Stimulated activated CD4-positive, alpha-beta T cell treated with anti-CD3 and anti-CD28 coated beads, Interleukin-4, amount 100 ng/mL, for 48 hours (primary cell): ENCODE measurements around the gene CCDC141.

ENCODE experiments used
- DNase-seq, 2 donors: peaks; one replicate each; pipeline ENCODE4 v3.0.0-alpha.2; 2020; ENCODE audit warnings: low read depth in 2 of 2

CCDC141 gene

DNA sequence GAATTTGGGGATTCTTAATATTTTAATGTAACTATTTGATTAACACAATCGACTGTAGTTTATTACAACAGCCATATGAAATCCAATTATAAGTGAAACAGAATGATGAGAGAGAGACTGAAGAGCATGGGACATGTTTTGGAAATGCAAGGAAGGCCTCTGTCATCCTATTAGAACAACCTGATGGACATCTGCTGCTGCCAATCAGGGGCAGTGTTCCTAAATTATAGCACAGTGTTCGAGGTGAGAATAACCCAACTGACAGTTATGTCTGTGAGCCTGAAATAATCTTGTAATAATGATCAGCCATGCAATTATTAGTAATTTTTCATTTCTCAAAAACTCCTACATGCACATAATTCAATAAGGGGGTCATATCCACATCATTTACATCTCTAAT, 73.6 kb downstream of the CCDC141 start:
- DNase-seq: no peak

DNA sequence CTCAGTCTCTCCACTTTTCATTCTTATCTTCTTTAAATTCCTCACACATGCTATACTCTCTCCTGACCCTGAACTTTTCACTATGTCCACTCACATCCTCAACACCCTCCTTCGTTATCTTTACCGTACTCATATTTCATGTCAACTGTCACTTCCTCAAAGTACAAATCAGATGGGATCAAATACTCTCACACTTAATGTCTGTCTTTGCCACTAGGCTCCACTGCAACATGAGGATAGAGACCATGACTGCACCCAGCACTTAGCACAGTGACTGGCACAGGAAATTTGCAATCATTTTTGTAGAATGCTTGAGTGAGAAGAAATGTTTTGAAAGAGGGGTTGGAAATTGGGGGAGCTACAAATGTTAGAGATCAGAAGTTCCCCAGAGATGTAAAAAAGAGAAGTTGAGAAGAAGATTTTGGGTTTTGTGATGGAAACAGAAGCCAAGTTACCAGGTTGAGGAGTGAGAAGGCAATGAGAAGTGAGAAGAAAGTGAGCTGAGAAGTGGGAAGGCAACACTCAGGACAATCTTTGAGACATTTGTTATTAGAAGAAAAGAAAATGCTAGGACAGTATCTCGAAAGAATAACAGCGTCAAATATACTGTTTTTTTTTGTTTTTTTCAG, 87.0 kb downstream of the CCDC141 start:
- no peak for DNase-seq

DNA sequence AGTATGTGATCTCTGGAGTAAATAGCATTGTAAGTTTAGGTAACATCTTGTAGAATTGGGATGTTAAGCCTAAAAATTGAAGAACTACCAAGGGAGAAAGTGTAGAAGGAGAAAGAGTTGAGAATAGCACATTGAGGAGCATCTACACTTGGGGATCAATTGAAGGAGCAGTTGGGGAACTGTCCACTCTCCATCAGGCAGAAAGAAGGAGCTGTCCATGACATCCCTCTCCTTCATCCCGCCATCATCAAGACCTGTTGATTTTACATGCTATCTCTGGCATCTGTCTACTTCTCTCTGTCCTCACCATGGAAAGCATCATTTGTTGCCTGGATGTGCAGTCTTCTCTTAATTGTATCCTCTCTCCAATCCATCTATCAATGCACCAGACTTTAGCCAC, 87.8 kb downstream of the CCDC141 start:
- DNase-seq: no peak

DNA sequence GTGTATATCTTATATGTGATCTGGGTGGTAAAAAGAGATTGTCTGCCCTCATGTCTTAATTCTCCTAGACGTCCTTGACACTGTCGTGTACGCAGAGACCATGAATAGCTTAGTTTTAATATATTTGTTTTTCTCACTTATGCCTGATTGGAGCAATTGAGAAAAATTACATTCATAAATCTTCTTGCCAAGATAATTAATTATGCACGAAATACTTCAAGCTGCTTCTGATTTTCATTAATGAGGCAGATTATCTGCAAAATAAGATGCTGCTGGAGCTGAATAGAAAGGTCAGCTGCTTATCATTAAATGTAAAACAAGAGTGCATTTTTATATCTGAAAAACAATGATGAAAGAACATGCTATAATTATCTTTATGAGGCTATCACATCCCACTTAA, 95.9 kb downstream of the CCDC141 start:
- DNase-seq: no peak

DNA sequence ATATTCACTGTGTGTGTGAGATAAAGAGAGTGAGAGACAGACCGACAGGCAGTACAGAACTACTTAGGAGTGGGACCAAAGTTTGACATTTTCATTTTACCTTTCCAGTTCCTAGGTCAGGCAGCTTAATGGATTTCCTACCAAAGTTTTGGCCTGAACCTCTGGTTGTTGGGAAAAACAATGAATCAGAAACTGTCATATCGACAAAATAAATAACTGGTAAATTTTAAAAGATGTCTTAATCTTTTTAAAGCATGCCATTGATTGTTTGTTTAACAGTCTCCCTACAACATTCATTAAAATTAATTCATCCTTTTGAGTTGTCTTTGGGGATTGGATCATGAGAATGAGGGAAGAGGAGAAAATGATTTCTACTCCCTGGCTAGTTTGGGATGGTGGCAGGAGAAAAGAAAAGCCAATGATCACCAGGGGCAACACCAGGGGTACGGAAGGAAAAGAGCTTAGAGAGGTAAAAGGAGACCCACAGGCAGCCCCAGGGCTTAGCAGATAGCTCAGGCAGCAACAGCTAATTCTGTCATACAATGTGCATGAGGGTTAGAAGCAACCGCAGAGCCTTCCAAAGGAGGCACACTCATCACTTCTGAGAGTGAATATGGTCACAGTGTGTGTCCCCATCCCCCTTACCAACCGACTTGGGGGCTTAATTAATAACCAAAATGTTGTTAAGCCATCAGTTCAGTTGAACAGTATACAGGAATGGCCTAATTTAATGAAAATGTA, 98.5 kb downstream of the CCDC141 start:
- no peak for DNase-seq

DNA sequence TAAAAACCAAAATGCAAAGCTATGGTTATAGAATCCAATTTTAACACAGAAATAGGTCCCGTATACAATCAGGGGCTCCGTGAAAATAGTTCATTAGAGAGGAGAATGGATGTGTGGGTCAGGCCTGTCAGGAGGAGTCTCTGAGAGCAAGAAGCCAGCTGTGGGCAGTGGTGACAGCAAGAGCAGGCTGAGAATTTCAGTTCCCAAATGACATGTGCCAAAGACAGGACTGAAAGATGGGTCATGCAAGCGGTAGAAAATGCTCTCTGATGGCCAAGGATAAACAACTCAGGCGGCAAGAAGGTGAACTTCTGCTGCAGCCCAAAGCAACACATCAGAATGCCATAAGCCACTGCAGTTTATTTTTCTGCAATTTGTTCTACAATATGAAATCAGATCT, 100.4 kb downstream of the CCDC141 start:
- DNase-seq: no peak

DNA sequence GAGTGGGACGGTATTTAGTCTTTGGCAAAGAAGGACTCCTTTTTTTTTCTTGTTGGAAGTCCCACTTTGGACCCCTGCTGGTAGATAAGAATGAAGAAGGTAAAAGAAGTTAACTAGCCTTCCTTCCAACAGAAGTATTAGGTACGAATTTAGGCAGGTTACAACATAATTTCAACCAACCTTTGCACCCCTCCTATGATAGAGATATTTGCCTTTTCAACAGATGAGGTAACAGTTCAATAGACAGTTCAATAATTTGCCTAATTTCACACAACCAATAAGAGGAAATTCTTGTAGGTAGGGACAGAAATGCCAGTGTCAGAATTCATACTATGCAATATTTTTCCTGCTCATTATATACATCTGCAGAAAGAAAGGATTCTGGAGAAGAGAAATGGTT, 100.8 kb downstream of the CCDC141 start:
- DNase-seq: no peak

DNA sequence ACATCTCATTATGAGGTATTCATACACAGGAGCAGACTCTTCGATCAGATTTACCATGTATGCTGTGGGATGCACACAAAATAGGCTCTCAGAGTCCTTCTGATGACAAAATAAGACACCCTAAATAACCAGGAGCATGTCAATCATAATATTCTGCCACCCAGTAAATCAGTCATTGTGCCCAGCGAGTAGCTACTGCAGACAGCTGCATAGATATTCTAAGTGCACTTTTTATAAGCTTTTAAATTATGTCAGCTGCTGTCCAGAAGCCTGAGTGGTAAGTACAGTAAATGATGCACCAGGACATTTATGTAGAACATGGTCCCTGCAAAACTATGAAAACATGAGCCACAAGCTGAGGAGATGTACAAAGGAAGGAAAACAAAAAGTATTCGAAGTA, 102.9 kb downstream of the CCDC141 start:
- no peak for DNase-seq

DNA sequence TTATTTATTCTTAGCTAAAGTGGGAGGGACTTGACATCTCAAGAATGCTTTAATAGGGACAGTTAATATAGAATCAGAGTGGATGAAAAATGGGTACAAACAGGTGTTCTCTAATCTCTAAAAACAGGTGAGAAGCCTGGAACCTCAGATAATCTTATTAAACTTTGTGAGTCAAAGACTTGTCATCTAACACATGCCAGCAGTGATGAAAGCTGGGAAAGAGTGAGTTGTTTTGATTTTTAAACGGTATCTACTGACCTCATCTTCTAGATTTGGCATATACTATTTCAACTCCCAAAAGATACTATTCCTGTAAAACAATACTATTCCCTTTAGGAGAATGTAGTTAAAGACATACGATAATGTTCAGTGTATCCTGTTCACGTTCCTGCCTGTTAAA, 103.4 kb downstream of the CCDC141 start:
- DNase-seq: no peak

DNA sequence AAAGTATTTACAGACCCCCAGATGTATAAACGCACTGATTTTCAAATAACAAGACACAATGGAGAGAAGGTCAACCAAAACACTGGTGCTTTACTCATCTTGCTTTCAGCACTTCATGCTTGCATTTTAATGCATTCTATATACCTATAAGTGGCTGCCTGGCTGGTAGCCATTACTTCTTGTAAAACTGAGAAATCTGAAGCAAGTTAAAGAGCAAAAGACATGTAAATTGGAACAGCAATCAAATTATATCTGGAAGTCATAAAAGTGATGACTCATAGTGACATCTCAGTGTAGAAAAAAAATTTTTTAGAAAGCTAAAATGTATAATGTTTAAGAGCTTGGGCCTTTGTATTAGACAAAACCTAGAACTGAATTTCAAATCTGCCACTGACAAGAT, 106.2 kb downstream of the CCDC141 start:
- no peak for DNase-seq

DNA sequence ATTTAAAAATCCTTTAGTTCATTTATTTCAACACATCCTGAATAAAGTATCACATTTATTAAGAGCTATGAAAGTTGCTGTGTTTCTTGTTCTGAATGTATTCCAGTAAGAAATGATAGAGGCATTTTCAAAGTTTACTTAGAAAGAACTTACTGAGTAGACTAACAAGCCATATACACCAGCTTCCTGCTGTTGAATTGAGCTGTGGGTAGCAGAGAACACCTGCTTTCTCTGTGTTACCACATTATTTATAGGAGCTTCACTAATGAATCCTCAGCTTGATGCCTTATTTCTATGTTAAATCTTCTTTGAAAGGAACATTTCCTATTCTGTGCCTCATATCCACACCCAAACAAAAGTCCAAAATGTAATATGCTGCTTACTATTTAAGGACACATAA, 115.4 kb downstream of the CCDC141 start:
- DNase-seq: no peak

DNA sequence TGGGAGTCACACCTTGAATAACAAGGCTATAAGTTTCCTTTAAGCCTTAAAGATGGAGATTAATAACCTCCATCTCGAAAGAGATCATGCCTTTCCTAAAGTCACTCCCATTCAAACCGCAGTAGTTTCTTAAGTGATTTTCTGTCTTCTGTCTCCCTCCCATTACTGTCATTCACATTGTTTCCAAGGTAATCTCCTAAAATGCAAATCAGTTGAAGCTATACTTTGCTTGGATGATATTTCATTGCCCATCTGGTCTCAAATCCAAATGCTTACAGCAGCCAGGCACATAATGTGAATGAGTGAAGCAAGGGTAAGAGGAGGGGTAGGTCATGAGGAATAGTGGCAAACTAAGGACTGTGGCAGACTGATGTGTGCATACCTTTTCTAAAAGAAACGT, 116.4 kb downstream of the CCDC141 start:
- no peak for DNase-seq

DNA sequence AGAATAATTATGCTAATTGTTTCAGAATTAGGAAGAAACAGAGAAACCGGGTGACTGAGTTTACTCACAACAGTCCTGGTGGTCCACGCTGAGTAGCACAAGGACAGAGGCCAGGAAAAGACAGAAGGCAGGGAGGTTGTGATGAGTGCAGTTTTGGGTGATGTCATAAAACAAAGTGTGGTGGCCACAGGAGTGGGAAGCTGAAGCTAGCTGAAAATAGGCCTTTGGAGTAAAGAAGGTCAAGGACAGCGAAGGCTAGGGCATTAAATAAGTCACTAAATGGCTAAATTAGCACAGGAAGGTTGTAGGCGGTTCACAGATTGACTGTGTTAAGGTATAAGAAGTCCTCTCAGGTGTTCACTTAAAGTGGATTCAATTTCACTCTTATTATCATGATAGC, 121.9 kb downstream of the CCDC141 start:
- DNase-seq: no peak

DNA sequence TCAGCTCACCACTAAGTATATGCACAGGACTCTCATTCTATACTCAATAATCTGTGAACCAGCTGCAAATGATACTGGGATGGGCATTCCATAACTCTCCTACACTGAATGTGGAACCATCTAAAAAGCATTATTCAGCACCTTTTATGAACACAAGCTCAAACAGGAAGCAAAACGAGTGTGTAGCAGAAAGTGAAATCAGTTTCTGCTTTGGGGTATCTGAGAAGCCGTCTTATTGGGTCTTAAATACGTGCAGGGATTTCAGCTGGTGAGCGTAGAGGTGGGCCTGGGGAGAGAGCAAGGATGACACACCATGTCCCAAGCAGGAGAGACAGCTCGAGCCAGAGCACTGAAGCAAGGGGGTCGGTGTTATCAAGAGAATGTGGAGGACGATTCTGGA, 122.8 kb downstream of the CCDC141 start:
- no peak for DNase-seq

DNA sequence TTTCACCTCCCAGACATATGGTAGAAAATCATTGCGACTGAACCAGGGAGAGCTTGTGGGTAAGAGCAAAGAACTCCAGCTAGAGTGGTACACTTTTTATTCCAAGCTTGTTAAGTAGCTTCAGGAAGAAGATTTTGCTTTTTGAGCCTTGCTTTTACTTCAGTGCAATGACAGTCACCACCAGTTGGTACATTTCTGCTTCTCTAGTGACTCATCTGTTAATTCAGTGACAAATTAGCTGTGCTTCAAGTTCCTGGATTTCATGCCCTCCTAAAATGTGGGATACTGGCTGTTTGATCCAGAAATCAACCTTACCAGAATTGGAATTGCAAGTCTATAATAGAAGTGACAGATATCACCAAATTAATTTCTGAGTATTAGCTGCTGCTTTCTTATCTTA, 125.1 kb downstream of the CCDC141 start:
- no peak for DNase-seq

DNA sequence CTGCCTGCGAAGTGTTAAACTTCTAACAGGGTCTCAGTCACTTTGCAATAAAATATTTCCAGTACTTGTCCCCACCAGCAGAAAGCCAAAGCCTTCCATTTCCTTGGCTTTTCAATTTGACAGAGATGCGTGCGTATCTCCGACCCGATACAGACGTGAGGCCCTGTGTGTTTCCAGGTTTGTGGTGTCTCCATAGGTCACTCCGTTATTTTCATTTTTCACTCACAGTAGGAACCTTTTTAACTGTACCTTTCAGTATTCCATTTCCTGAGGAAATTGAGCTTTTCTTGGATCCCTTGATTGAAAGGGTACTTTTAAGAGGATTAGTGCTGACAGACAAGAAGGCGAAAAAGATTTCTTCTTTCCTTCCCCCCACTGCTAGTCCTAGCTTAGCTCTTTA, 126.4 kb downstream of the CCDC141 start:
- DNase-seq: no peak

DNA sequence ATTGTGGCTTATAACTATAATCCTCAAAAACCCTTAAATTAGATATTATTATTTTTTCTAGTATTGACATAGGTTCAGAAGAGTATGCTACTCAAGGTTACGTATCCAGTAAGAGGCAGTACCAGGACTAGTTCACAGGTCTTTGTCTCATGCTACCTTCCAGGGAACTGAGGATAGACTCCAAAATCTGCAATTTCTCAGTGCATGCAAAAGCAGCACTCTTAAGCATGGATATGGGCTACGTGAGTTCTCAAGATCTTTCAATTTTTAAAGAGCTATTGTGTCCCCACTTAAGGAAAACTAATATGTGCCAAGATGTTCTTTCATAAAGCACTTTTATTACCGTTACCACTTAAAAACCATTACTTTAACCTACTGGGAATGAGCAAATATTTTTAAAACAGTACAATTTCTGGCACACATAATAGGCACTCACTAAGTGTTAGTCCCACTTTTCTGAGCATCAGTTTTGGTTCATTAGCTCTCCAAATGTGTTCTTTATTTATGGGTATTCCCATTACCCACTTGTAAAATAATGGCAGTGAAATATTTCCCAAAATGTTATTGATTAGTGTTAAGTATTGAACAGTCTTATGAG, 128.9 kb downstream of the CCDC141 start:
- DNase-seq: no peak

DNA sequence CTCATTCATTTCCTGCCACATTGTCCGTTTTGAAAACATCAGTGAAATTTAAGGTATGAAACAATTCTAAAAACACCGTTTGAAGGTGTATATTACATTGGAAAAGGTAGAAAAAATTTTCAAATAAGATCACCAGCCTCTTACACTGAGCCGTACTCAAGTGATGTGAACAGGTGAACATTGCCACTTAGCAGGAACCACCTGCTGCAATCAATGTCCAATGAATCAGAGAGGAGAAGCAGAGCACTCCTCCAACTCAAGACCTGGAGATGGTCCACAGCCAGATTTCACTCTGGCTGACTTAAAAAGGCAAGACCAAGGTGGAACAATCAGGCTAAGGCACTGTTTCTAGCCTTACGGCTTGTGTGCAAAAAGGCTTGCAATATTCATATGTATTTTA, 132.4 kb downstream of the CCDC141 start:
- DNase-seq: no peak

DNA sequence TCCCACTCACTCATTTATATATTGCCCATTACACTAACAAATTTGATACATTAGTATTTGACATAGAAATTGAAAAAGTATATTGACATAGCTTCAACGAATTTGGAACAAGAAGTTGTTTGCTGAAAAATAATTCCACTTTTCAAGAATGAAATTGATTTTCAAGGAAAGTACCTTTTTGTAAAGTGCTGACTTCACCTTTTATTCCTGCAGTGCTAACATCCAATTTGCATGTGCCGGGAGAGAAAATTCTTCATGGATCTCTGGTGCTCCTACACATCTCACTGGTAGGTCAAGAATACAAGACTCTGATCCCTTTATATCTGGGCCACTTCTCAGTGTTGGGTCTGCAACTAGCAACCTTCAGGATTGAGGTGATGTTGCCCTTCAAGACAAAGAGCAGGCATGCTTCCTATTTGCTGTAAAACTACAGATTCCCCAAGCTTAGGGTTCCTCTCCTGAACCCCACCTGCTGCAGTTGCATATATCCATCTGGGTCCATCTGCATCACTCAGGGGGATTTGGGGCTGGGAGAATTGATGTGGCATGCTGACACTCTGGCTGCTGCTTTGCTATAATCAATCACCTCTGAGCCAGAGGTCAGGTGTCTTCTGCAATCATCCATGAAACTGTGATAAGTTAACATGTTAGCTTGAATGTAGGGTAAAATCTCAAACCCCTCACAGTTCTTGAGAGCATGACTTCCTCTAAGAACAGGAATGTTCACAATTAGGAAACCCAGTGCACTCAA, 134.3 kb downstream of the CCDC141 start:
- no peak for DNase-seq

DNA sequence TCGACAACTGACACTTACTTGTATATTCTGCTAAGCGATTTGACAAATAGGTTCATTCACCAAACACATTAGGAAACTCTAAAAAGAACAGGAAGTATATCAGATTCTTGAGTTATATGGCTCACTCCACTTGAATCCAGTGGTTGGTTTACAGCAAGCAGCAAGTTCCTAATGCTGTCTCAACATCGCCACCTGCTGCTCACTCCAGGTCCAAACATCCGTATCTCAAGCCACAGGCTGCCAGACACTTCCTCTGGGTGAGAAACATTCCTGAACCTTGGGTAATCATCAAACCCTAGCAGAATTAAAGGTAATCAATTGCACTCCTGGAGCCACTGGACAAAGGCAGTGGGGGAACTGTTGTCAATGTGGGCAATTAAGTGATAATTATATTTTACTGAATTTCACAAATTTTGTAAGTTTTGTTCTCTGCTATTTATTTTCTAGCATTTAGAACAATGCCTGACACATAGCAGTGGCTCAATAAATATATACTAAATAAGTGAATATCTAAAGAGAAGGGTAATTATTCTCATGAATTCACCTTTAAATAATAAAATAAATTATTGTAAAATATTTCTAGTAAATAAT, 135.6 kb downstream of the CCDC141 start:
- DNase-seq: peak; percentile 60 to 66

DNA sequence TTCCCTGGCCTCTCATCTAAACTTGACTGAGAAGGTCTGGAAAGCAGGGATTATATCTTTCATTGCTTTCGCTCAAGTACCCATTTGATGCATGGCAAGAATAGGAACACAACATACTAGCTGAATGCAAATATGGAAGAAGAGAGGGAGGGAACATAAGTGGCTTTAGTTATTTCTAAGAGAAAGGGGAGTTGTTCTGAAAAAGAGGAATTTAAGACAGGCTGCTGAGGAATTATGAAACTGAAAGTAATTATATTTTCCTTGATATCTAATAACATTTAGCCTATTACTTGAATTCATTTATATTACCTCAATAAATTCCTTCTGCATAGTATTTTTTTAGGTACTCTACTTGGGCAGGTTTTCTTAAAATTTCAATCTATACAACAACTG, 136.9 kb downstream of the CCDC141 start:
- no peak for DNase-seq

DNA sequence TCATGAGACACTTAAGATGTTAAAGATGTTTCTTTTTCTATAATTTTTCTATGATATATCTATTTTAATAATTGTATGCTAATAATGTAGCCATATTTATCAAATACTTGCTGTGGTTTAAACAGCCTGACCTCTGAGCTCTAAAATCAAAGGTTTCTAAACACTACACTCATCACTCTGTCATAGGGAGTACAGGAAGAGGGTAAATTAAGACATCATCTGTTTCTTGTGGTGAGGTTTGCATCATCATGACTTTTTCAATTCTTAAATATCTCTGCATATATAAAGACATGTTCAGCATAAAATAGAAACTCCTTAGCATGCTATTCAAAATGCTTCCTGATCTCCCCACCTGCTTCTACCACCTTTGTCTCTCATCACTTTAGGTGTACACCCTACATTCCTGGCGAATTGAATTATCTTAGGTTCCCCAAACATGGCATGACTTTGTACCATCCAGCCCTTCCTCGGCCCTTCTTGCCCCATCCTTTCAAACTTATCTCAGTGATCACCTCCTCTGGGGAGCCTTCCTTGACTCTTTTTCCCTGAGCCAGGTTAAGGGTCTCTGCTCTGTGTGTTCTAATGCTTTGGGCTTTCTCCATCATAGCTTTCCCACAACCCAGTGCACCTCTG, 137.4 kb downstream of the CCDC141 start:
- no peak for DNase-seq
